GM12874 (cell line): Measurements from ENCODE around the gene JUP.

Experiments used
- CTCF ChIP-seq: IDR thresholded peaks from 2 replicates; pipeline ENCODE4 v1.5.1; 2011; ENCODE audit warnings: low read depth, mild to moderate bottlenecking, control low read depth, low read length, moderate library complexity; ENCODE audit not compliant: insufficient read depth

The JUP gene

DNA sequence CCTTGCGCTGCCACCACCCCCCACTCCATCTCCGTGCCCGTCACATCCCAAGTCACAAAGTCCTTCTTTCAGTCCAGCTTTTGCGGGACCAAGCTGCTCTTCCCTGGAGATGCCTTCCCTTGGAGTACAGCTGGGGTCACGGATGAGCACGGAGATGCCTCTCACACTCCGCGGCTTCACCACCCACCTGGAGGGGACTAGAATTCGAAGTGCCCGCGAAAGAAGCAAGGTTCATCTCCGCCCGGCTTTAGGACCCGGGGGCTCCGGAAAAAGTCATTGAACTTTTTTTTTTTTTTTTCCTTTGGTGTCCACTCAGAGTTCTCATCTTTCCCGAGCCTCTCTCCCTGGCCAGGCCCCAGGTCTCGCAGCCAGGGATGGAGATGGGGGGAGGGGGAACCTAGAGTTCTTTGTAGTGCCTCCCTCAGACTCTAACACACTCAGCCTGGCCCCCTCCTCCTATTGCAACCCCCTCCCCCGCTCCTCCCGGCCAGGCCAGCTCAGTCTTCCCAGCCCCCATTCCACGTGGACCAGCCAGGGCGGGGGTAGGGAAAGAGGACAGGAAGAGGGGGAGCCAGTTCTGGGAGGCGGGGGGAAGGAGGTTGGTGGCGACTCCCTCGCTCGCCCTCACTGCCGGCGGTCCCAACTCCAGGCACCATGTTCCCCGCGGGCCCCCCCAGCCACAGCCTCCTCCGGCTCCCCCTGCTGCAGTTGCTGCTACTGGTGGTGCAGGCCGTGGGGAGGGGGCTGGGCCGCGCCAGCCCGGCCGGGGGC is 26.1 kb upstream of the JUP start, which contains the start of gene FKBP10:
Gene FKBP10, plus strand, starts transcription at position 624 of the 771 bp plus-strand sequence. Its CDS starts 31 bp downstream, at position 655.
- no peak for TF ChIP-seq CTCF

DNA sequence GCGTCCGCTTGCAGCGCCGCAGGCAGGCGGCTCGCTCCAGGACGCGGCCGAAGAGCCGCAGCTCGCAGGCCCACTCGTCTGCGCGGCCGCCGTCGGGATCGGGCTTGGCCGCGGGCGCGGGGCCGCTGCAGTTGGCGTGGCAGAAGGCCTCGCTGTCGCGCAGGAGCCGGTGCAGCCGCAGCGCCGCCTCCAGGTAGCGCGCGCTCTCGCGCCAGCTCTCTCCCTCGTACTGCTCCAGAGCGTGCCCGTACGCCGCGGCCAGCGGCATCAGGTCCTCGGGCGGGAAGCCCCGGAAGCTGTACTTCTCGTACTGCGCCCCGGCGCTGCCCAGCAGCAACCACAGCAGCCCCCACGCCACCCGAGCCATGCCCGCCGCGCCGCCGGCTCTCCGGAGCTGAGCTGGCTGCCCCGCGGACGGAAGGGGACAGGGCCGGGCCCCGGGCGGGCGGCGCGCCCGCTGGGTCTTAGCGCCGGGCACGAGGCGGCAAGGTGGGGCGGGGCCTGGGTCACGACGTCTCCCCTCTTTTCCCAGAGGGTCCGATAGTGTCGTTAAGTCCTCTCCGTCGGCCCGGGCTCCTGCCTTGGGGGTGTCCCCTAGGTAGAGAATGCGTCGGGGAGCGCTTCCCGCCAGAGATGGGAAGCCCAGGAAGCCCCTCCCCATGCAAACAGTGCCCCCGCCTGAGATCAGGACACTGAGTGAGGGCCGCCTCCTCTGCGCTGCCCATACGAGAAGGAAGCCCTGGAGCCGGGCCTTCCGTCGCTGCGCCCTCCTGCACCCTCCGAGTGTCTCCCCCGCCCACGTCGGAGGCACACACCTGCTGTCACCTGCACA is 25.3 kb upstream of the JUP start, which contains the start of gene P3H4:
Gene P3H4, minus strand, starts transcription at position 401 of the 832 bp plus-strand sequence. Its CDS starts 34 bp downstream, at position 367.
- peak; percentile 86 for TF ChIP-seq CTCF

- no peak for TF ChIP-seq CTCF
These were observed 24.4 kb upstream of the JUP start for GRCh38 chr17:41810659-41811548.

- TF ChIP-seq CTCF = no peak
These were observed 20.4 kb upstream of the JUP start for GRCh38 chr17:41806685-41807445.

DNA sequence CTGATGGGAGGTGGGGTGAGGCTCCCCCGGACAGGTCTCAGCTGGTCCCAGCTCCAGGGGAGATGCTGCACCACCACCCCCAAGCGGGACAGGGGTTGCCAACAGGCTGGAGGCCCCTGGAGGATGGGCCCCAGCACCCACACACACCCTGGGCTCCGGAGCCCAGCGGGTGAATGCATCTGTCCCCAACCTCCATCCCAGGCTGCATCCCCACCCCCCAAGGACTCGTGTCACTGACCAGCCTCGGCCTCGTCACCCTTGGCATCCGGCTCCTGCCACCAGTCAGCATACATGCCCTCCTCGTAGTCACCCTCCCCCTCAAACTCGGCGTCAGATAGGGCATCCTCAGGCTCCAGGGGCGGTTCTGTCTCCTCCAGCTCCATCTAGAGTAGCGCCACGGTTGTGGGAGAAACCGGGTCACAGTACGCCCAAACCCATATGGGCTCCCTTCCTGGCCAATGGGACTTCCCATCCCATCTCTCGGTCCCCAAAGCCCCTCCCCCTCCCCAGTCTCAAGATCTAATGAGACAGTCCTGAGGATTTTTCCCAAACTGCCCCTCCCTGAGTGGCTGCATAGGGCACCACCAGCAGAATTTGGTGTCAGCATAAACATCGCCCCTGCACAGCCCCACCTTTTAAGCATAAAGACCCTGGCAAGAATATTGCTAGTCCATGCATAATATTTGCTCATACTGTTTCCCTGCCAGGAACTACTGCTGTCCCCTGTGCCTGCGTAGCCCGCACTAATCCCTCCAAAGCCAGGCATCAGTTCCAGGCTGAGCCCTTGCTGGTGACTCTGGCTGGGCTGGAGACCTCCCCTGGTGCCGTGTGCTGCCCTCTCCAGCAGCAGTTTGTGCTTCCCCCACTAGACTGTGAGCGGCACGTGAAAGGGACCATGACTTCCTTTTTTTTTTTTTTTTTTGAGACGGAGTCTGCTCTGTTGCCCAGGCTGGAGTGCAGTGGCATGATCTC is 16.8 kb upstream of the JUP start:
- no peak for TF ChIP-seq CTCF
